ENCODE measurements around the gene SERHL2.
"Not testable (repeated sequence)": the region's sequence is repeated elsewhere in the genome, so short reads cannot be mapped to it uniquely, and the experiment has no call there.

SERHL2 gene

GRCh38 chr22:42596336-42596735 is 42.6 kb downstream of the SERHL2 start:
- H3K36me3 ChIP-seq (ENCODE audit: insufficient read depth, low read depth, low read length): peaks cover 97% of the 10 kb centered on the region
- no peak overlapping the region for H3K27ac ChIP-seq (ENCODE audit: low read length)
- H3K9ac ChIP-seq (ENCODE audit: low read depth, low read length): no peak overlapping the region
- H3K27me3 ChIP-seq (ENCODE audit: insufficient read depth, low read length): no peaks in the 10 kb centered on the region
- H3K4me1 ChIP-seq (ENCODE audit: insufficient read depth, low read length): no peaks in the 10 kb centered on the region
- H3K4me3 ChIP-seq (ENCODE audit: low read length): no peak overlapping the region
- H3K9me3 ChIP-seq (ENCODE audit: insufficient read depth, low read depth, low read length): no peaks in the 10 kb centered on the region

GRCh38 chr22:42596863-42597530 is 43.2 kb downstream of the SERHL2 start:
- Histone ChIP-seq H3K9me3 (ENCODE audit: insufficient read depth, low read depth, low read length) (no peaks in the 10 kb centered on the region), H3K27ac (ENCODE audit: low read length) (no peak overlapping the region), H3K27me3 (ENCODE audit: insufficient read depth, low read length) (no peaks in the 10 kb centered on the region), H3K36me3 (ENCODE audit: insufficient read depth, low read depth, low read length) (peaks cover 97% of the 10 kb centered on the region), H3K4me3 (ENCODE audit: low read length) (no peak overlapping the region), H3K4me1 (ENCODE audit: insufficient read depth, low read length) (no peaks in the 10 kb centered on the region), H3K9ac (ENCODE audit: low read depth, low read length) (no peak overlapping the region)

DNA sequence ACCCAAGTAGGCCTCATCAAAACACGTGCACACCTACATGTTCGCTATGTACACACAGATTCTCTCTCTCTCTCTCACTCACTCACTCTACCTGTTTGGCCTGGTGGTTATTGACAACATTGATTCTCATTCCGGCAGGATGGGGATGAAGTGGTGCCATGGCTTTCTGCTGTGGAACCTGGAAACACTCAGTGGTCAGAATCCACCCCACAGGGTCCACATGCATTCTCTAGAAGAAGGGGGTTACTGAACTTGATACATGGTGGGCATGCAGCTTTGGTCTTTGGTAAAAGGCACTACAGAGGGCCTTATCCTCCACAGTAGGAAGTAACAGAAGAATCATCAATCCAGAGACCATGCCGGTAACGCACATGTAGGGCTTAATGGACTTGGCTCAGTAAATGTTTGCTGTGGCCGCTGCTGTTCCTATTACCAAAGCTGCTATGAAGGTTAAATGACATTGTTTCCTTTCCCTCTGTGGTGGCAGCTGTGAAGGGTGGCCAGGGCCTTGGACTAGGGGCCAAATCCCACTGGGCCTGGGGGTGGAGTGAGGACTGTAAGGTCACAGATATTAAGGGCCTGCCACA is 48.2 kb downstream of the SERHL2 start:
- H3K27ac ChIP-seq (ENCODE audit: low read length): no peak overlapping the region
- H3K4me3 ChIP-seq (ENCODE audit: low read length): no peak overlapping the region
- no peak overlapping the region for H3K9ac ChIP-seq (ENCODE audit: low read depth, low read length)
- H3K9me3 ChIP-seq (ENCODE audit: insufficient read depth, low read depth, low read length): no peaks in the 10 kb centered on the region
- H3K36me3 ChIP-seq (ENCODE audit: insufficient read depth, low read depth, low read length): peaks cover 83% of the 10 kb centered on the region
- no peaks in the 10 kb centered on the region for H3K4me1 ChIP-seq (ENCODE audit: insufficient read depth, low read length)
- H3K27me3 ChIP-seq (ENCODE audit: insufficient read depth, low read length): no peaks in the 10 kb centered on the region

- H3K27me3 ChIP-seq (ENCODE audit: insufficient read depth, low read length): no peaks in the 10 kb centered on the region
- H3K9me3 ChIP-seq (ENCODE audit: insufficient read depth, low read depth, low read length): no peaks in the 10 kb centered on the region
- no peak overlapping the region for H3K4me3 ChIP-seq (ENCODE audit: low read length)
- H3K4me1 ChIP-seq (ENCODE audit: insufficient read depth, low read length): no peaks in the 10 kb centered on the region
- H3K9ac ChIP-seq (ENCODE audit: low read depth, low read length): no peak overlapping the region
- H3K36me3 ChIP-seq (ENCODE audit: insufficient read depth, low read depth, low read length): peaks cover 78% of the 10 kb centered on the region
- H3K27ac ChIP-seq (ENCODE audit: low read length): no peak overlapping the region
These were observed 48.7 kb downstream of the SERHL2 start for GRCh38 chr22:42602470-42602869.

DNA sequence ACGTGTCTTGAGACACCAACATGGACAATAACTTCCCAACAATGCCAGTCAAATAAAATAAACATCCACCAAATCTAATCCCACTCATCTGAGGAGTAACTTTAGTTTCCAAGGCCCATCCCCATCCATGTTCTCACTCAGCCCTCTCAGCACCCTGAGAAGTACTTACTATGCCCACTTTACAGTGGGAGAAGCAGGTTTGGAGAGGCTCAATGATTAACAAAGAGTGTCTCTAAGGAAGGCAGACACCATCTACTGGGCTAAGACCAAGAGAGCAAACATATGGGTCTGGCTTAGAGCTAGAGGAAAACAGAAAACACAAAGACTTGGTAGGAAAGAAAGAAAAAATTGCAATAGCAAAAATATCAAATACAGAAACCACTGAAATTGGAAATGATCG is 49.7 kb downstream of the SERHL2 start:
- Histone ChIP-seq H3K27me3 (ENCODE audit: insufficient read depth, low read length) (no peaks in the 10 kb centered on the region), H3K27ac (ENCODE audit: low read length) (no peak overlapping the region), H3K4me1 (ENCODE audit: insufficient read depth, low read length) (no peaks in the 10 kb centered on the region), H3K36me3 (ENCODE audit: insufficient read depth, low read depth, low read length) (peaks cover 72% of the 10 kb centered on the region), H3K9me3 (ENCODE audit: insufficient read depth, low read depth, low read length) (no peaks in the 10 kb centered on the region), H3K4me3 (ENCODE audit: low read length) (no peak overlapping the region), H3K9ac (ENCODE audit: low read depth, low read length) (no peak overlapping the region)

DNA sequence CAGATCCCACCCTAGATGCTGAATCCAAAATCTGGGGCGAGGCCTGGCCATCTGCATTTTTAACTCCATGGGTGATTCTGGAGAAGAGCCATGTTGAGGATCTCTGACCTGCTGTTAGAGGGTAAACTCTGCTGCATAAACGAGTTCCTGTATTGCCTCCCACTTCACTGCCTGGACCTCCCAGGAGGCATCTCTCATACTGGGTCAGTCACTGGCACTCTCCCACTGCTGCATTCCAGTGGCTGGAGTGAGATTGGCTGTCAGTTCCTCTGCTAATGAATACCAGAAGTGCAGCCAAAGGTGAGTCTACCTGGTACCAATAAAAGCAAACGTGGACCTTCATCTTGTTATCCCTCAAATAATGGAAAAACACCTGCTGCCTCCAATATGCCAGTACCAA is 50.6 kb downstream of the SERHL2 start:
- H3K36me3 ChIP-seq (ENCODE audit: insufficient read depth, low read depth, low read length): peaks cover 72% of the 10 kb centered on the region
- no peaks in the 10 kb centered on the region for H3K9me3 ChIP-seq (ENCODE audit: insufficient read depth, low read depth, low read length)

GRCh38 chr22:42607641-42608040 is 53.9 kb downstream of the SERHL2 start:
- Histone ChIP-seq H3K4me1 (ENCODE audit: insufficient read depth, low read length) (peaks cover 11% of the 10 kb centered on the region), H3K36me3 (ENCODE audit: insufficient read depth, low read depth, low read length) (peaks cover 63% of the 10 kb centered on the region)
- not testable (repeated sequence) for H3K9me3 ChIP-seq (ENCODE audit: insufficient read depth, low read depth, low read length); H3K9ac ChIP-seq (ENCODE audit: low read depth, low read length); H3K27ac ChIP-seq (ENCODE audit: low read length); H3K4me3 ChIP-seq (ENCODE audit: low read length); H3K27me3 ChIP-seq (ENCODE audit: insufficient read depth, low read length)

More for the DNA sequence above, 50.6 kb downstream of the SERHL2 start:
- Histone ChIP-seq H3K27ac (ENCODE audit: low read length) (no peak overlapping the region), H3K9ac (ENCODE audit: low read depth, low read length) (no peak overlapping the region), H3K27me3 (ENCODE audit: insufficient read depth, low read length) (no peaks in the 10 kb centered on the region), H3K4me1 (ENCODE audit: insufficient read depth, low read length) (peaks cover 10% of the 10 kb centered on the region; the same call in 1 of the 2 replicates), H3K4me3 (ENCODE audit: low read length) (no peak overlapping the region)

DNA sequence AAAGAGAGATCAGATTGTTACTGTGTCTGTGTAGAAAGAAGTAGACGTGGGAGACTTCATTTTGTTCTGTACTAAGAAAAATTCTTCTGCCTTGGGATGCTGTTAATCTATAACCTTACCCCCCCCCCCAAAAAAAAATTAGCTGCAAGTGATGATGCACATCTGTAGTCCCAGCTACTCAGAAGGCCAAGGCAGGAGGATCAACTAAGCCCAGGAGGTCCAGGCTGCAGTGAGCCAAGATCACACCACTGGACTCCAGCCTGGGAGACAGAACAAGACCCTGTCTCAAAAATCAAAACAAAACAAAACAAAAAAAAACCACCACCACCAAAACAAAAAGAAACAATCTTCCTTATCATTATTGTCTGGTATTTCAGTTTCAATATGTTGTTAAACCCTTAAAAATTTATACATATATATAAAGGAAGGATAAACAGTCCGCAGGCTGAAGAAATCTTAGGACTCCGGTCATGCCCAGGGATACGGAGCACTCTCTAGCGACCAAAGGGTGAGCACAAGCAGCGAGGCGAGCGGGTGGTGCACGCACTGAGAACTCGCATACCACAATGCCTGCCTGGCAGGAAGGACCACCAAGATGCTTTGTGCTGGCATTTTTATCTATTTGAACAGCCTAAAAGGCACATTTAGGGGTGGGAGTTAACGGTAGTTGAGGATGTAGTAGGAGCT is 54.5 kb downstream of the SERHL2 start:
- H3K4me1 ChIP-seq (ENCODE audit: insufficient read depth, low read length): peaks cover 14% of the 10 kb centered on the region
- H3K9ac ChIP-seq (ENCODE audit: low read depth, low read length): no peak overlapping the region
- H3K9me3 ChIP-seq (ENCODE audit: insufficient read depth, low read depth, low read length): no peaks in the 10 kb centered on the region
- H3K27me3 ChIP-seq (ENCODE audit: insufficient read depth, low read length): no peaks in the 10 kb centered on the region
- H3K27ac ChIP-seq (ENCODE audit: low read length): no peak overlapping the region
- H3K36me3 ChIP-seq (ENCODE audit: insufficient read depth, low read depth, low read length): peaks cover 57% of the 10 kb centered on the region
- H3K4me3 ChIP-seq (ENCODE audit: low read length): 0 out of 2 replicates have a peak overlapping the region, but pooled peaks have one; percentile 2

GRCh38 chr22:42608823-42609361 is 55.1 kb downstream of the SERHL2 start:
- Histone ChIP-seq H3K4me1 (ENCODE audit: insufficient read depth, low read length) (peaks cover 14% of the 10 kb centered on the region), H3K27me3 (ENCODE audit: insufficient read depth, low read length) (no peaks in the 10 kb centered on the region), H3K36me3 (ENCODE audit: insufficient read depth, low read depth, low read length) (peaks cover 53% of the 10 kb centered on the region), H3K9ac (ENCODE audit: low read depth, low read length) (peak overlapping the region; percentile 8; the same call in 1 of the 2 replicates), H3K9me3 (ENCODE audit: insufficient read depth, low read depth, low read length) (no peaks in the 10 kb centered on the region), H3K4me3 (ENCODE audit: low read length) (0 out of 2 replicates have a peak overlapping the region, but pooled peaks have one; percentile 14), H3K27ac (ENCODE audit: low read length) (no peak overlapping the region)

GRCh38 chr22:42610186-42610585 is 56.4 kb downstream of the SERHL2 start:
- Histone ChIP-seq H3K36me3 (ENCODE audit: insufficient read depth, low read depth, low read length) (peaks cover 42% of the 10 kb centered on the region), H3K9me3 (ENCODE audit: insufficient read depth, low read depth, low read length) (no peaks in the 10 kb centered on the region), H3K27me3 (ENCODE audit: insufficient read depth, low read length) (no peaks in the 10 kb centered on the region), H3K27ac (ENCODE audit: low read length) (no peak overlapping the region), H3K4me1 (ENCODE audit: insufficient read depth, low read length) (peaks cover 14% of the 10 kb centered on the region), H3K4me3 (ENCODE audit: low read length) (no peak overlapping the region), H3K9ac (ENCODE audit: low read depth, low read length) (no peak overlapping the region)

GRCh38 chr22:42611051-42611450 is 57.3 kb downstream of the SERHL2 start:
- Histone ChIP-seq H3K4me3 (ENCODE audit: low read length) (no peak overlapping the region), H3K27me3 (ENCODE audit: insufficient read depth, low read length) (no peaks in the 10 kb centered on the region), H3K4me1 (ENCODE audit: insufficient read depth, low read length) (peaks cover 14% of the 10 kb centered on the region), H3K27ac (ENCODE audit: low read length) (no peak overlapping the region), H3K36me3 (ENCODE audit: insufficient read depth, low read depth, low read length) (peaks cover 33% of the 10 kb centered on the region), H3K9me3 (ENCODE audit: insufficient read depth, low read depth, low read length) (no peaks in the 10 kb centered on the region), H3K9ac (ENCODE audit: low read depth, low read length) (no peak overlapping the region)

All from iPS-20b (cell line).